SU-DHL-6 (cell line): ENCODE results near the gene ABHD12B.

Experiments used
- EZH2phosphoT487 ChIP-seq: fragments of 200-600 bp; sonication (generic), shearing (Covaris generic); conservative IDR thresholded peaks from 2 replicates; pipeline ENCODE4 v1.6.1; 2018; ENCODE audit warnings: mild to moderate bottlenecking, antibody characterized with exemption, low read length, moderate library complexity, mixed read lengths
- TF ChIP-seq, protein P1 (sequence below): fragments of 200-600 bp; sonication (generic); IDR thresholded peaks from one replicate; pipeline ENCODE4 v1.5.1; 2017; ENCODE audit warnings: antibody characterized with exemption, mild to moderate bottlenecking, low read length, moderate library complexity; ENCODE audit not compliant: insufficient read depth, poor library complexity, severe bottlenecking

DNA sequence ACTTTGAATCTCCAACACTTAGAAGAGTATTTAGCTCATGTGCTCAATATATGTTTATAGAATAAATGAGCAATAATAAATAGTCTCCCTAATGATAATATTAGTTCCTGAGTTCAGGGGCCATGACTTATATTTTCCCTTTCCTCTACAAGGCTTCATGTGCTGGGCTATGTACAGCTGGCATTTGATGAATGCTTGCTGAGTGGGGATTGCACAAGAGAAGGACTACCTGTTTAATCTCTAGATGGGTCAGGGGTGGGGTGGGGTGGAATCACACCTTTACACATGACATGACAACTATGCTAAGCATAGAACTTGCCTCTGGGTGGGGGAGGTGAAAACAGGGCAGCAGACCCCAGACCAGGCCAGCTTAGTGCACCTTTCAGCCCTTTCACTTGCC lies 7.6 kb upstream of the ABHD12B start:
- TF ChIP-seq, protein P1, sequence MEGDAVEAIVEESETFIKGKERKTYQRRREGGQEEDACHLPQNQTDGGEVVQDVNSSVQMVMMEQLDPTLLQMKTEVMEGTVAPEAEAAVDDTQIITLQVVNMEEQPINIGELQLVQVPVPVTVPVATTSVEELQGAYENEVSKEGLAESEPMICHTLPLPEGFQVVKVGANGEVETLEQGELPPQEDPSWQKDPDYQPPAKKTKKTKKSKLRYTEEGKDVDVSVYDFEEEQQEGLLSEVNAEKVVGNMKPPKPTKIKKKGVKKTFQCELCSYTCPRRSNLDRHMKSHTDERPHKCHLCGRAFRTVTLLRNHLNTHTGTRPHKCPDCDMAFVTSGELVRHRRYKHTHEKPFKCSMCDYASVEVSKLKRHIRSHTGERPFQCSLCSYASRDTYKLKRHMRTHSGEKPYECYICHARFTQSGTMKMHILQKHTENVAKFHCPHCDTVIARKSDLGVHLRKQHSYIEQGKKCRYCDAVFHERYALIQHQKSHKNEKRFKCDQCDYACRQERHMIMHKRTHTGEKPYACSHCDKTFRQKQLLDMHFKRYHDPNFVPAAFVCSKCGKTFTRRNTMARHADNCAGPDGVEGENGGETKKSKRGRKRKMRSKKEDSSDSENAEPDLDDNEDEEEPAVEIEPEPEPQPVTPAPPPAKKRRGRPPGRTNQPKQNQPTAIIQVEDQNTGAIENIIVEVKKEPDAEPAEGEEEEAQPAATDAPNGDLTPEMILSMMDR: no peak
- no peak for TF ChIP-seq EZH2phosphoT487
